ENCODE data around the gene FSTL4. TPM values are rescaled to one million over a fixed set of nuclear protein-coding genes. Genes with fewer than 3 reads are reported as not detected.

FSTL4 gene
- total and polyA plus RNA-seq, 2 of the 4 experiments (the other 2 are of a cell fraction): 0.18 TPM; not detected in 1

DNA sequence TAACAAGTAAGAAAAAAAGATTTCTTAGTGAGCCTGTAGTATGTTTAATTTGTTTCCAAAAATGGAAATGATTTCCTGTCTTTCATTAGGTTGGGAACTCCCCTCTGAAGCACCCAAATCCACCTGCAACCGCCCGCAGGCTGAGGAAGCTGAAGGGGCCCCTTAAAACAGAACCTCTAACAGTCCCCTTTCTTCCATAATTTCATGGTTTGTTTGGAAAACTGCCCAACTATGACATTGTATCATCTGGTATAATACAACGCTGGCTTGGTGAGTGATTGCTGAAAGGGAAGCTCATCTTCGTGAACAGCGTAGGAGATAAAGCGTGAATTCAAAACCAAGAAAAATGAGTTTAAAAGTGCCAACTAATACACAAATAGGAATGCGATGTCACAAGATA is 215.5 kb downstream of the FSTL4 start:
- no peak overlapping the region for H4K5ac ChIP-seq (ENCODE audit: low read depth, low read length)
- ATAC-seq (ENCODE audit: low read depth): no peak
- H3K4ac ChIP-seq (ENCODE audit: low read depth, low read length): no peak overlapping the region
- CTCF ChIA-PET: no interaction called here
- intact Hi-C loops (cut with micrococcal nuclease): no loop called here
- peaks cover 8% of the 10 kb centered on the region; the same call in 1 of the 2 replicates for H3K27me3 ChIP-seq (ENCODE audit: control insufficient read depth, insufficient read depth, low read length)
- no peak overlapping the region for H4K91ac ChIP-seq (ENCODE audit: insufficient read depth, low read depth, low read length)
- no CpG with 5 or more reads among the region's 7 CpGs for WGBS, 2 experiments (ENCODE audit: extremely low coverage in 2 of 2, insufficient read length in 1 of 2)
- dilution Hi-C loops (cut with HindIII; ENCODE audit: low sequenced_read_pairs, unreplicated experiment): no loop called here
- no peaks in the 10 kb centered on the region for H3K4me1 ChIP-seq (ENCODE audit: control insufficient read depth, insufficient read depth, low read length)
- no peak overlapping the region for H3K56ac ChIP-seq (ENCODE audit: extremely low read depth, insufficient read depth, low read length)
- H2BK15ac ChIP-seq (ENCODE audit: low read depth, low read length): no peak overlapping the region
- POLR2A ChIA-PET (ENCODE audit: unreplicated experiment): no interaction called here
- H3K9me3 ChIP-seq (ENCODE audit: control insufficient read depth, insufficient read depth, low read length): no peaks in the 10 kb centered on the region
- no peaks in the 10 kb centered on the region for H3K9me1 ChIP-seq (ENCODE audit: insufficient read depth, low read length)
- H3K9ac ChIP-seq (ENCODE audit: low read depth, low read length): no peak overlapping the region
- no peak overlapping the region for H3K4me2 ChIP-seq (ENCODE audit: low read depth, low read length)
- no TSS peak for BruUV-seq (replicated peaks)
- no peaks in the 10 kb centered on the region for H3K79me1 ChIP-seq (ENCODE audit: low read depth in 1 of 2, low read length in 2 of 2)
- no peak overlapping the region for H3K23ac ChIP-seq (ENCODE audit: low read depth, low read length)
- H3K14ac ChIP-seq (replicated peaks; ENCODE audit: low read depth, low read length): no peak overlapping the region
- H2AK5ac ChIP-seq (ENCODE audit: low read depth, low read length): no peak overlapping the region
- H4K8ac ChIP-seq (ENCODE audit: low read depth in 2 of 2, low read length in 2 of 2): no peak overlapping the region
- no peak overlapping the region for H3K18ac ChIP-seq (ENCODE audit: low read depth, low read length)
- no peaks in the 10 kb centered on the region for H3K36me3 ChIP-seq (ENCODE audit: control insufficient read depth, insufficient read depth, low read length)
- in situ Hi-C loops (cut with MboI; ENCODE audit: low sequenced_read_pairs): no loop called here
- H2BK120ac ChIP-seq (ENCODE audit: low read depth, low read length): no peak overlapping the region
- H2BK5ac ChIP-seq (ENCODE audit: low read depth, low read length, poor library complexity, severe bottlenecking): no peak overlapping the region
- DNase-seq: no peak
- no peak overlapping the region for H3K27ac ChIP-seq (ENCODE audit: insufficient read depth, low read length)
- H3K4me3 ChIP-seq (ENCODE audit: insufficient read depth, low read depth, low read length): no peak overlapping the region
- no peaks in the 10 kb centered on the region for H4K20me1 ChIP-seq (ENCODE audit: insufficient read depth, low read length)
- H2BK20ac ChIP-seq (ENCODE audit: low read depth, low read length): no peak overlapping the region
- no peak overlapping the region for H2AFZ ChIP-seq (replicated peaks; ENCODE audit: low read length, poor library complexity)
- no peak overlapping the region for H2AK9ac ChIP-seq (replicated peaks; ENCODE audit: low read depth, low read length, poor library complexity)
- TF ChIP-seq RCOR1 (IDR thresholded peaks at IDR 0.05; ENCODE audit: insufficient replicate concordance, low read length) (no peak), RFX5 (IDR thresholded peaks at IDR 0.05; ENCODE audit: low read depth, low read length) (no peak), NFE2L2 (IDR thresholded peaks at IDR 0.05; ENCODE audit: low read depth, low read length) (no peak), SMC3 (IDR thresholded peaks at IDR 0.05; ENCODE audit: low read depth, low read length) (no peak), USF2 (IDR thresholded peaks at IDR 0.05; ENCODE audit: low read depth, low read length) (no peak), FOS (IDR thresholded peaks at IDR 0.05; ENCODE audit: low read depth, low read length) (no peak), MAZ (IDR thresholded peaks at IDR 0.05; ENCODE audit: borderline replicate concordance, low read depth, low read length) (no peak), CHD1 (IDR thresholded peaks at IDR 0.05; ENCODE audit: low read depth, low read length) (no peak), MXI1 (IDR thresholded peaks at IDR 0.05; ENCODE audit: borderline replicate concordance, low read depth, low read length) (no peak), CEBPB (IDR thresholded peaks at IDR 0.05; ENCODE audit: low read depth, low read length) (no peak), BHLHE40 (IDR thresholded peaks at IDR 0.05; ENCODE audit: low read depth, low read length) (no peak), ELK1 (IDR thresholded peaks at IDR 0.05; ENCODE audit: borderline replicate concordance, low read depth, low read length) (no peak), RAD21 (IDR thresholded peaks at IDR 0.05; ENCODE audit: low read length) (no peak), POLR2A (IDR thresholded peaks at IDR 0.05; ENCODE audit: low read depth, low read length) (no peak)
- TF ChIP-seq, protein P1, sequence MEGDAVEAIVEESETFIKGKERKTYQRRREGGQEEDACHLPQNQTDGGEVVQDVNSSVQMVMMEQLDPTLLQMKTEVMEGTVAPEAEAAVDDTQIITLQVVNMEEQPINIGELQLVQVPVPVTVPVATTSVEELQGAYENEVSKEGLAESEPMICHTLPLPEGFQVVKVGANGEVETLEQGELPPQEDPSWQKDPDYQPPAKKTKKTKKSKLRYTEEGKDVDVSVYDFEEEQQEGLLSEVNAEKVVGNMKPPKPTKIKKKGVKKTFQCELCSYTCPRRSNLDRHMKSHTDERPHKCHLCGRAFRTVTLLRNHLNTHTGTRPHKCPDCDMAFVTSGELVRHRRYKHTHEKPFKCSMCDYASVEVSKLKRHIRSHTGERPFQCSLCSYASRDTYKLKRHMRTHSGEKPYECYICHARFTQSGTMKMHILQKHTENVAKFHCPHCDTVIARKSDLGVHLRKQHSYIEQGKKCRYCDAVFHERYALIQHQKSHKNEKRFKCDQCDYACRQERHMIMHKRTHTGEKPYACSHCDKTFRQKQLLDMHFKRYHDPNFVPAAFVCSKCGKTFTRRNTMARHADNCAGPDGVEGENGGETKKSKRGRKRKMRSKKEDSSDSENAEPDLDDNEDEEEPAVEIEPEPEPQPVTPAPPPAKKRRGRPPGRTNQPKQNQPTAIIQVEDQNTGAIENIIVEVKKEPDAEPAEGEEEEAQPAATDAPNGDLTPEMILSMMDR (conservative IDR thresholded peaks at IDR 0.05; ENCODE audit: low read depth, low read length): no peak

All from IMR-90 (cell line).